NCI-H2171 (cell line): ENCODE results near the gene GJA9.
"Not testable (repeated sequence)": the region's sequence is repeated elsewhere in the genome, so short reads cannot be mapped to it uniquely, and the experiment has no call there.

Source experiments
- DNase-seq: peaks from one replicate; lab custom pipeline; 2025; lab: John Stamatoyannopoulos, UW

The GJA9 gene

GRCh38 chr1:38873027-38873969 lies 8.1 kb downstream of the GJA9 start, which contains the start of gene MYCBP:
Gene MYCBP, minus strand, starts transcription at chr1:38873348. Its CDS starts 43 bp downstream, at chr1:38873305.
- DNase-seq, result peak; percentile 92

- no peak for DNase-seq
Observed at GRCh38 chr1:38872401-38873026, 8.9 kb downstream of the GJA9 start.

DNA sequence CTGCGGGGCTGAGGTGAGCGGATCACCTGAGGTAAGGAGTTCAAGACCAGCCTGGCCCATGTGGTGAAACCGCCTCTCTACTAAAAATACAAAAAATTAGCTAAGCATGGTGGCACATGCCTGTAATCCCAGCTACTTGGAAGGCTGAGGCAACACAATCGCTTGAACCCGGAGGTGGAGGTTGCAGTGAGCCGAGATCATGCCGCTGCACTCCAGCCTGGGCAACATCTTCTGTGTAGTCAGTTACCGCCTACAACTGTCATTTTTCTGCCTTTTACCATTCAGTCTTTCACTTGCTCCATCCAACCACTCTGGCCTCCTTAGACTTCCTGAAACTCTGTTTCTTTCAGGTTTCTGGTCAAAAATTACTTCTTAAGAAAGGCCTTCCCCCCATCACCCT lies 10.4 kb downstream of the GJA9 start:
- DNase-seq, result no peak

DNA sequence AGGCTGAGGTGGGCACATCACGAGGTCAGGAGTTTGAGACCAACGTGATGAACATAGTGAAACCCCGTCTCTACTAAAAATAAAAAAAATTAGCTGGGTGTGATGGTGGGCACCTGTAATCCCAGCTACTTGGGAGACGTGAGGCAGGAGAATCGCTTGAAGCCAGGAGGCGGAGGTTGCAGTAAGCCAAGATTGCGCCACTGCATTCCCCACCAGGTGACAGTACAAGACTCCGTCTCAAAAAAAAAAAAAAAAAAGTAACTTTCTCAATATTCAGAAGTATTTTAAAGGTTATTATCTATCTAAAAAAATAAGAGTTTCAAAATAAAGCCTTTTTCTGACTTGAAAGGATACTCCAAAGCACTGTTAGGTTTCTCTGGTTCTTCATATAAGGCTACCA lies 14.2 kb downstream of the GJA9 start:
- DNase-seq, result no peak

DNA sequence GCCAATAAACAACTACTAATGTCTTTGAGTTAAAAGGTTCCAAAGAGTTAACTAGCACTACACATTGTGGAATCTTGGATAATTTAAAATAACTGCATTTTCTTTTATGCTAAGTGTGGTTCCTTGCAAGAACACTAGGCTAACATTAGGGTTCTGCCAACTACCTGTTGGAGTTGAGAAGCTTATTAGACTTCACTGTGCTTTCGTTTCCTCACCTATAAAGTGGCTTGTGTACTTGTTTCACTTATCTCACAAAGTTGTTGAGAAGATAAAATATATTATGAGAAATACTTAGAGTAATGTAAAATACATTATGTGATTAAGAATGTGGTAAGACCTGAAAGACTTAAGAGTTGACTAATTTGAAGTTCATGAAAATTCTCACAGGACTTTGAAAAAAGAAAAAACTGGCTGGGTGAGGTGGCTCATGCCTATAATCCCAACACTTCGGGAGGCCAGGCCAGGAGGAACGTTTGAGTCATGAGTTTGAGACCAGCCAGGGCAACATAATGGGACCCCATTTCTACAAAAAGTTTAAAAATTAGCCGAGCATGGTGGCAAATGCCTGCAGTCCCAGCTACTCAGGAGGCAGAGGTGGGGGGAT lies 16.2 kb downstream of the GJA9 start:
- no peak for DNase-seq

DNA sequence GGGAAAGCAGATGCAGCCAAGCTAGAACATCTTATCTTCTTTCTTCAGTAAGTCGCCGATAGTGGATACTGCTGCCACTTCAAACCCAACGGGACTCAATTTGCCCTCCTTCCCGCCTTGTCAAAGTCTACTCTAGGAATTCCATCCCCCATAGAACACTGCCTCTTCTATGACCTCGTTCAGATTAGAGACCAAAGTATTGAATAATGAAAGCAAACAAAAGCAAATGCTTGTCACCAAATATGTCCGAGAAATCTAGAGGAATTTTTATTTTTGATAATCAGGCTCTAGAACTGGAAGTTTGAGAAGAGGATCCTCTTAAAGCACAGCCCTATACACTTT lies 21.0 kb downstream of the GJA9 start:
- DNase-seq, result no peak

GRCh38 chr1:38859561-38860453 lies 21.6 kb downstream of the GJA9 start, which contains the start of gene RRAGC:
Gene RRAGC, minus strand, starts transcription at chr1:38859772. Its CDS starts 126 bp downstream, at chr1:38859646.
- DNase-seq, result peak; percentile 96

- peak; percentile 27 for DNase-seq
Observed at GRCh38 chr1:38858833-38859560, 22.4 kb downstream of the GJA9 start.

DNA sequence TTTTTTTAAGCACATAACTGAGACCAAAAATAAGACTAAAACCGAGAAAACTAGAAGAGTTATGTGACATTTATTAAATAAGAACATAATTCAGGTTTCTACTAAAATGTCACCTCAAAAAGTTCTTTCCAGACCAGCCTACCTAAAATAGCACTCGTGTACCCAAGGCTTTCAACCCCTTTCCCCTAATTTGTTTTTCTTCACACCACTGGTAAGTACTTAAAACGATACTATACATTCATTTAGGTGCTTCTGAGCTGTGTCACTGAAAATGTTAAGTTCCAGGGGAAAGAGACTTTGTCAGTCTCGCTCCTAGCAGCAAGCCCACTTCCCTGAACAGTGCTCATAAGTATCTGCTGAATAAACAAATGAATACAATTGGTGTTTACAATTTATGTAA lies 28.6 kb downstream of the GJA9 start:
- no peak for DNase-seq

- no peak for DNase-seq
Observed at GRCh38 chr1:38848071-38848470, 33.3 kb downstream of the GJA9 start.

GRCh38 chr1:38846210-38846609 lies 35.2 kb downstream of the GJA9 start:
- no peak for DNase-seq

DNA sequence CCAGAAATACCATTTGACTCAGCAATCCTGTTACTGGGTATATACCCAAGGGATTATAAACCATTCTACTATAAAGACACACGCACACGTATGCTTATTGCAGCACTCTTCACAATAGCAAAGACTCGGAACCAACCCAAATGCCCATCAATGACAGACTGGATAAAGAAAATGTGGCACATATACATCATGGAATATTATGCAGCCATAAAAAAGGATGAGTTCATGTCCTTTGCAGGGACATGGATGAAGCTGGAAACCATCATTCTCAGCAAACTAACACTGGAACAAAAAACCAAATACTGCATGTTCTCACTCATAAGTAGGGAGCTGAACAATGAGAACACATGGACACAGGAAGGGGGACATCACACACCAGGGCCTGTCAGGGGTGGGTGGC lies 36.3 kb downstream of the GJA9 start:
- not testable (repeated sequence) for DNase-seq

GRCh38 chr1:38840281-38840680 lies 41.1 kb downstream of the GJA9 start:
- no peak for DNase-seq

- DNase-seq, result no peak
Observed at GRCh38 chr1:38839363-38839762, 42.0 kb downstream of the GJA9 start.

GRCh38 chr1:38836316-38836715 lies 45.1 kb downstream of the GJA9 start:
- DNase-seq, result not testable (repeated sequence)

GRCh38 chr1:38834937-38835827 lies 46.2 kb downstream of the GJA9 start:
- DNase-seq, result peak; percentile 68

DNA sequence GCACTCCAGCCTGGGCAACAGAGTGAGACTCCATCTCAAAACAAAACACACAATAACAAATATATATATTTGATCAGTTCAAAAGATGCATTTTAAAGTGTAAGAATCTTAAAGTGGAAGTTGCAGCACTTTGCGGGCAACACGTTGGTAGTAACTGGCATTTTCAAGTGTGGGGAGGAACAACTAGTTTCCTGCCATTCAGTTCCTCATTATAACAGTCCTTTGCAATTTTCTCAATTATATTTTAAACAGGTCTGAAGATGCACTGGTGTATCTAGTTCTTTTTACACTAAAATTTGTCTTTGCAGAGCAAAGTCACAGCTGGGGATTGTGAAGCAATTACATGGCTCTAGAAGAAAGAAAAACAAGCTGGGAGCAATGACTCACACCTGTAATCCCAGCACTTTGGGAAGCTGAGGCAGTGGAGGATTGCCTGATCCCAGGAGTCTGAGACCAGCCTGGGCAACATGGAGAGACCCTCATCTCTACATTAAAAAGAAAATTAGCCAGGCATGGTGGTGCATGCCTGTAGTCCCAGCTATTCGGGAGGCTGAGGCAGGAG lies 47.1 kb downstream of the GJA9 start:
- no peak for DNase-seq

DNA sequence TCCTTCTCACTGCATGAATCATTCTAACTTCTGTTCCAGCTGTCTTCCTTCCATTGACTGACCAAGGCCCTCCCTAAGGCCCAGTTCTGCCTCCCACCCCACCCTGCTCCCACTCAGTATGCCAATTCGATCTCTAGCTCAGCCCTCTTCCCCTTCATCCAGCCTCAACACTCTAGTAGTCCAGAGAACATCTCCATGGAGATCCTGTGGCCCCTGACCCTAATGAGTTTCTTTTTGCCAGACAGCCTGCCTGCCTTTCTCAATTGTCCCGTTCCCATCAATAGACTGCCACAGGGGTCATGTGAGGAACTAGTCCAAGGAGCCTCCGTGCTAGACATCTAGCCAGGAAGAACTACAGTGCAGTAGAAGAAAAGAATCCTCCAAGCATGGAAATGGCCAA lies 48.2 kb downstream of the GJA9 start:
- DNase-seq, result no peak

DNA sequence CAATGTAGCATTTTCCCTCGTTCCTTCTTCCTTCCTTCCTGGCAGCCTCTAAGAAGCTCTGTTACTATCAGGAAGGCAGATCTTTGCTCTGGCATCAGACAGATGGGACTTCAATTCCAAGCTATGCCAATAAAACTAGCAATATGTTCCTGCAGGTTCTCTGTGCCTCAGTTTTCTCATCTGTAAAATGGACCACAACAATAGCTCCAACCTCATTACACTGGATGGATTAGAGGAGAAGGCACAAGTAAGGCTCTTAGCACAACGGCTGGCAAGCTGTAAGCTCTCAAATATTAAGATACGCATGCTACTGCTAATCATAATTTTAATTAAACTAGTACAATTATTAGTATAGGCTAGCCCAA lies 49.0 kb downstream of the GJA9 start:
- no peak for DNase-seq
